GM19463 (cell line): ENCODE results near the gene BNIPL.

Experiments
- ATAC-seq: cut with Tn5 transposase; IDR thresholded peaks from one replicate; pipeline ENCODE4 v1.9.1; 2021; ENCODE audit warnings: mild to moderate bottlenecking, moderate library complexity; ENCODE audit not compliant: unreplicated experiment

Gene BNIPL

GRCh38 chr1:151056149-151056548 is 19.8 kb downstream of the BNIPL start:
- ATAC-seq, result no peak

DNA sequence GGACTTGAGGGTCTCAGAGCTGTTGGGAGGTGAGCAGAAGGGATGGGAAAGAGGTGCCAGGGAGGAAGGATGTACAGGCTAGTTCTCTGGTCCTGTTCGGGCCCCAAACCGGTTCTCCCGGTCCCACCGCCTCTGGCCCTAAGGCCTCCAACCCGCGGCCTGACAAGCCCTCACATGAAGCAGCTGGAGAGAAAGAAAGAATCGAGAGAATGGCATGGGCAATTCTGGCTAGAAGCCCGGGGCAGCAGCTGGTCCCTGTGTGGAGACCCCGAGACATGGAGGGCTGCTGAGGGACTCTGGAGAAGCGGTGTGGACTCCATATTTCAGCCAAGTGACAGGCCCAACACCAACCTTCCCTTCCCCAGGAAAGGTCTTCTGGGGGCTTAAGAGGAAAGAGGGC is 22.3 kb downstream of the BNIPL start:
- ATAC-seq, result no peak

DNA sequence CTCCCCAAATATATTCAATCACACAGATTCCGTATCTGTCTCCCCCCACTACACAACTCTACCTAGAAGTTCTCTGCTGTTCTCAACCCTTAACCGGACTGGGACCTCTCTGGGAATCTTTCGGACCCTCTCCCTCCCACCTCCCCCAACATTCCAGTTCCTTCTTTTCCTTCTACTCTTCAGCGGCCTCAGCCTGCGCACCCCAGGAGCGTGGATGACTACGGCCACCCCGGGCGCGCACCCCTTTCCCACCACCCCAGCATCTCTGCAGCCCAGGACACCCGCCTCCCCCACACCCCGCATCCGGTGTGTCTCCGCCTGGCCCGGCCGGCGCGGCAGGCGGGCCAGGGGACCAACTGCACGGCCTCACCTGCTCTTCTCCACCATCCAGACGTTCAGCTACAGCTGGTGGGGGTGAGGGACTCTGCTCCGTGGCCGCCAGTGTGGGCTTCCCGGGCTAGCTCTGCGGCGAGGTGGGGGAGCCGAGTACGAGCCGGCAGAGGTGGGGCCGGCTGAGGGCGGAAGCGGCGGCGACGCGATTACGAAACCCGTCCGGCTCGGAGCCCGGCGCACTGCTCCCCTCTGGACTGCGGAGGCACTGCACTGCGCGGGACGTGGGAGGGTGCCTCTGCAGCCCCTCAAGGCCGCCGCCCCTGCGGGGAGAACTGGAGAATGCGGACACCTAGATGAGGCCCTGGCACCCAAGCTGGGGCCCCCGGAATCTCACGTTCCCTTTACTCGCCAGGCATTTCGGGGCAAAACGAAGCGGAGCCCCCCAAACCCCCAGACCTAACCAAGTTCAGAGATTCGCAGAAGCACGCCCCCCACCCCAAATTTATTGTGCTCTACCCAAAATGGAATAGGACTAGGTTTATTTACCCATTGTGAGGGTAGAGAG is 23.0 kb downstream of the BNIPL start, which contains the start of gene CDC42SE1:
Gene CDC42SE1, minus strand, starts transcription at position 514 of the 898 bp plus-strand sequence. CDS start 3,892 bp downstream, outside the sequence.
- ATAC-seq, result peak; percentile 86

GRCh38 chr1:151060007-151060656 is 23.7 kb downstream of the BNIPL start, which contains the start of gene MLLT11:
Gene MLLT11 (plus strand): TSS chr1:151060397. CDS start chr1:151067225, 6,828 bp downstream.
- ATAC-seq, result no peak

- no peak for ATAC-seq
These were observed 24.5 kb downstream of the BNIPL start for GRCh38 chr1:151060657-151061421.

GRCh38 chr1:151061704-151062103 is 25.3 kb downstream of the BNIPL start:
- no peak for ATAC-seq

DNA sequence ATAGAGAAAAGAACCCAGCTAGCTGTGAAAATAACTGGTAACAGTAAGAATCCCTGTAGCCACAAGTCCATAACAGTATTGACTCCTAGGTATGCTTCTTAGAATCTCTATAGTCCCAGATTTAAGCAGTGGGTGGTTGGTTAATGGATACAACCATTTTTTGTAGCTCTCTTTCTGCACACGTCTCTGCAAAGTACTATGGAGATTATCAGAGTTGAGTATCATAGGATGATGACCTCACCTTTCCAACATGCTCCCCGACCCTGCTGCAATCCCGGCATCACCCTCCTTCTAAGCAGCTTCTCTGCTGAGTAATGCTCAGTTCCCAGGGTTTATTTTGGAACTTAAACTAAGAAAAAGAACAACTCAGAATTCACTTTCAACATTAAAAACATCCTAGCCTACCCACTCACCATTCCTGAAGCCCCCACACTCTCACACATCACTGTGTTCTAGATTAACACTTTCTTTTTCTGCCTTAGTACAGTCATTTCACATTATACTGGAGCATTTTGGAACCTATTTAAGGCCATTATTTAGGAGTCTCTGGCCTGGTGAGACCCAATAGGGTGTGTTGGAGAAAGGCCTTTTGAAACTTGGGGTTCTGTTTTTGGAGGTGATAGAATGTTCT is 26.5 kb downstream of the BNIPL start:
- ATAC-seq, result no peak

GRCh38 chr1:151065089-151065645 is 28.8 kb downstream of the BNIPL start:
- ATAC-seq, result no peak

DNA sequence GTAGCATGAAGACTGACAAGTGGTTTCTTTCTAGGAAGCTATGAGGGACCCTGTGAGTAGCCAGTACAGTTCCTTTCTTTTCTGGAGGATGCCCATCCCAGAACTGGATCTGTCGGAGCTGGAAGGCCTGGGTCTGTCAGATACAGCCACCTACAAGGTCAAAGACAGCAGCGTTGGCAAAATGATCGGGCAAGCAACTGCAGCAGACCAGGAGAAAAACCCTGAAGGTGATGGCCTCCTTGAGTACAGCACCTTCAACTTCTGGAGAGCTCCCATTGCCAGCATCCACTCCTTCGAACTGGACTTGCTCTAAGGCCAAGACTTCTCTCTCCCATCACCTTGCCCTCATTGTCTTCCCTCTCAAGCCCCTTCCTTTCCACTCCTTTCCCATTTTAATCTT is 30.8 kb downstream of the BNIPL start:
- no peak for ATAC-seq

- no peak for ATAC-seq
These were observed 32.7 kb downstream of the BNIPL start for GRCh38 chr1:151069103-151069486.

DNA sequence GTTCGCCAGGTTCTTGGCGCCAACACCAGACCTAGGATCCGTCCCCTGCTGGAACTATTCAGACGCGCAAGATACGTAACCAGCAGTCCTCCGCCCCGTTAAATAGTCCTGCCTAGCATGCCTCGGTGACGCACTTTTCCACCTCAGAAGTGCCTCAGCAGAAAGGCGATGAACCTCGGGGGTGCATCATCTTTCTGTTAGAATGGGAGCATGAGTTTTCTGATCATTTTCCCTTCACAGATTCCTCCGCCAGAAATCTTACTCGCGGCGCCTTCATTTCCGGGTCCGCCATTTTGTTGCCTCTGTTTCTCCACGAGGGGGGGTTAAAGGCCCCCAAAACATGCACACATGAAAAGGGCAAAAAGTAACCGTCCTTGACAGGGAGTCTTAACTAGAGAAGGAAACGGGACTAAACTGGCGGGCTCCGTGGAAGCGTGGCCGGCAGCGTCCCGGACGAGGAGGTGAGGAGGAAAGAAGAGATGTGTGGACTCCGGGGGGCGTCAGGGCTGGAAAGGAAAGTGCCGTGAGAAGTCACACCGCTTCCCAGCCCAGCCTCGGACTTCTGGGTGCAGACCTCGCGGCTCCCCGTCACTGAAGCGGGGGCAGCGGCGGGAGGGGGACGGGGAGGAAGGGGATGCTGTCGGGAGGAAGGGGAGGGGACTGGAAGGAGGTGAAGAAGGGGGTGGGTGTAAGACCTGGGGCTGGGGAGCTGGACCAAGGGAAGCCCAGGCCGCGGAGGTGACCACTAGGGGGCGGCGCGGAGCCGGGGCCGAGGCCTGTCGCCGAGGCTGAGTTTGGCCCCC is 34.3 kb downstream of the BNIPL start, which contains the start of gene GABPB2:
Gene GABPB2, plus strand, starts transcription at position 288 of the 803 bp plus-strand sequence. CDS start 17,429 bp downstream, outside the sequence.
- peak; percentile 89 for ATAC-seq

DNA sequence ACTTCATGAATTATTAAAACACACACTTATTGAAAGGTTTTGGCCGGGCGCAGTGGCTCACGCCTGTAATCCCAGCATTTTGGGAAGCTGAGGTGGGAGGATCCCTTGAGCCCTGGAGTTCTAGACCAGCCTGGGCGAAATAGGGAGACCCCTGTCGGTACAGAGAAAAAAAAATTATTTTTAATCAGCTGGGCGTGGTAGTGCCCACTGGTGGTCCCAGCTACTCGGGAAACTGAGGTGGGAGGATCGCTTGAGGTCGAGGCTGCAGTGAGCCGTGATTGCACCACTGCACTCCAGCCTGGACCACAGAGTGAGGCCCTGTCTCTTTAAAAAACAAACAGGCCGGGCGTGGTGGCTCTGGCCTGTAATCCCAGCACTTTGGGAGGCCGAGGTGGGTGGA is 35.8 kb downstream of the BNIPL start:
- no peak for ATAC-seq

GRCh38 chr1:151085953-151086559 is 49.7 kb downstream of the BNIPL start:
- ATAC-seq, result no peak
